Astrocyte (in vitro differentiated cells and primary cell): ENCODE data around the gene RASIP1. TPM values are rescaled to one million over a fixed set of nuclear protein-coding genes. Genes with fewer than 3 reads are reported as not detected.

ENCODE experiments used
- DNase-seq: peaks from one replicate; pipeline ENCODE4 v3.0.0-alpha.2; 2010; ENCODE audit warnings: low read depth
- FAIRE-seq: peaks from 2 replicates; lab custom pipeline; 2011; peaks lifted over from hg19 to GRCh38; lab: Jason Lieb, UNC
- H2AFZ ChIP-seq: 2 replicates; pipeline ENCODE4 v1.6.0; 2012; ENCODE audit warnings: low read depth, low read length, inconsistent platforms
- H3K27ac ChIP-seq: 2 replicates; pipeline ENCODE4 v1.5.1; 2011; ENCODE audit warnings: low read depth, low read length, inconsistent platforms
- H3K27me3 ChIP-seq: 2 replicates; pipeline ENCODE4 v1.6.0; 2011; ENCODE audit warnings: low read length, inconsistent platforms; ENCODE audit not compliant: insufficient read depth
- H3K36me3 ChIP-seq: 2 replicates; pipeline ENCODE4 v1.5.1; 2011; ENCODE audit warnings: low read length, inconsistent platforms; ENCODE audit not compliant: insufficient read depth
- H3K4me1 ChIP-seq: 2 replicates; pipeline ENCODE4 v1.5.1; 2011; ENCODE audit warnings: low read length, inconsistent platforms; ENCODE audit not compliant: insufficient read depth
- H3K4me2 ChIP-seq: 2 replicates; pipeline ENCODE4 v1.6.0; 2012; ENCODE audit warnings: low read length, inconsistent platforms
- H3K4me3 ChIP-seq: 2 replicates; pipeline ENCODE4 v1.5.1; 2011; ENCODE audit warnings: low read depth, mild to moderate bottlenecking, low read length, inconsistent platforms; ENCODE audit not compliant: insufficient read depth
- H3K79me2 ChIP-seq: 2 replicates; pipeline ENCODE4 v1.6.0; 2012; ENCODE audit warnings: mild to moderate bottlenecking, low read length, inconsistent platforms; ENCODE audit not compliant: insufficient read depth
- H3K9ac ChIP-seq: 2 replicates; pipeline ENCODE4 v1.6.0; 2012; ENCODE audit warnings: mild to moderate bottlenecking, low read length, inconsistent platforms
- H3K9me3 ChIP-seq: 2 replicates; pipeline ENCODE4 v1.5.1; 2012; ENCODE audit warnings: low read depth, mild to moderate bottlenecking, low read length, inconsistent platforms; ENCODE audit not compliant: insufficient read depth
- H4K20me1 ChIP-seq: 2 replicates; pipeline ENCODE4 v1.6.0; 2012; ENCODE audit warnings: low read length, inconsistent platforms; ENCODE audit not compliant: insufficient read depth
- H3K27ac Mint-ChIP-seq: one replicate; pipeline ENCODE4 v1.8.0; 2021; ENCODE audit warnings: mild to moderate bottlenecking, mixed read lengths; ENCODE audit not compliant: unreplicated experiment
- H3K27me3 Mint-ChIP-seq: one replicate; pipeline ENCODE4 v1.8.0; 2021; ENCODE audit warnings: low read depth, mixed read lengths; ENCODE audit not compliant: unreplicated experiment
- H3K36me3 Mint-ChIP-seq: one replicate; pipeline ENCODE4 v1.8.0; 2021; ENCODE audit warnings: low read depth, mixed read lengths; ENCODE audit not compliant: unreplicated experiment
- H3K4me1 Mint-ChIP-seq: one replicate; pipeline ENCODE4 v1.8.0; 2021; ENCODE audit warnings: low read depth, mixed read lengths; ENCODE audit not compliant: unreplicated experiment
- H3K4me3 Mint-ChIP-seq: one replicate; pipeline ENCODE4 v1.8.0; 2021; ENCODE audit warnings: mild to moderate bottlenecking, moderate library complexity, mixed read lengths; ENCODE audit not compliant: unreplicated experiment
- H3K9me3 Mint-ChIP-seq: one replicate; pipeline ENCODE4 v1.8.0; 2021; ENCODE audit warnings: mild to moderate bottlenecking, mixed read lengths; ENCODE audit not compliant: unreplicated experiment
- EZH2 ChIP-seq: IDR thresholded peaks from 2 replicates; pipeline ENCODE4 v1.6.1; 2012; ENCODE audit warnings: mild to moderate bottlenecking, low read length, inconsistent platforms; ENCODE audit not compliant: insufficient read depth
- total RNA-seq: library from RNA; stranded (reverse); gene quantifications from 2 replicates; pipeline ENCODE4 v1.2.1, GENCODE V29; 2021
- TF ChIP-seq, protein P1 (sequence below): IDR thresholded peaks from 2 replicates; pipeline ENCODE4 v1.5.1; 2011; ENCODE audit warnings: low read depth, mild to moderate bottlenecking, inconsistent platforms, low read length, moderate library complexity; ENCODE audit not compliant: insufficient read depth

Gene RASIP1
- total RNA-seq, 1 donor from 2014 or later, result 0.68 TPM

- Histone ChIP-seq H3K9me3 (peaks cover 3% of the 10 kb centered on the region), H3K4me3 (no peak overlapping the region), H2AFZ (no peak overlapping the region), H3K36me3 (no peaks in the 10 kb centered on the region), H3K9ac (no peak overlapping the region), H3K4me2 (no peak overlapping the region), H4K20me1 (no peaks in the 10 kb centered on the region), H3K27me3 (no peaks in the 10 kb centered on the region), H3K79me2 (no peaks in the 10 kb centered on the region), H3K4me1 (no peaks in the 10 kb centered on the region), H3K27ac (no peak overlapping the region)
- no peaks in the 10 kb centered on the region for H3K9me3 Mint-ChIP-seq
- TF ChIP-seq, protein P1, sequence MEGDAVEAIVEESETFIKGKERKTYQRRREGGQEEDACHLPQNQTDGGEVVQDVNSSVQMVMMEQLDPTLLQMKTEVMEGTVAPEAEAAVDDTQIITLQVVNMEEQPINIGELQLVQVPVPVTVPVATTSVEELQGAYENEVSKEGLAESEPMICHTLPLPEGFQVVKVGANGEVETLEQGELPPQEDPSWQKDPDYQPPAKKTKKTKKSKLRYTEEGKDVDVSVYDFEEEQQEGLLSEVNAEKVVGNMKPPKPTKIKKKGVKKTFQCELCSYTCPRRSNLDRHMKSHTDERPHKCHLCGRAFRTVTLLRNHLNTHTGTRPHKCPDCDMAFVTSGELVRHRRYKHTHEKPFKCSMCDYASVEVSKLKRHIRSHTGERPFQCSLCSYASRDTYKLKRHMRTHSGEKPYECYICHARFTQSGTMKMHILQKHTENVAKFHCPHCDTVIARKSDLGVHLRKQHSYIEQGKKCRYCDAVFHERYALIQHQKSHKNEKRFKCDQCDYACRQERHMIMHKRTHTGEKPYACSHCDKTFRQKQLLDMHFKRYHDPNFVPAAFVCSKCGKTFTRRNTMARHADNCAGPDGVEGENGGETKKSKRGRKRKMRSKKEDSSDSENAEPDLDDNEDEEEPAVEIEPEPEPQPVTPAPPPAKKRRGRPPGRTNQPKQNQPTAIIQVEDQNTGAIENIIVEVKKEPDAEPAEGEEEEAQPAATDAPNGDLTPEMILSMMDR, result no peak
- TF ChIP-seq EZH2, result no peak
- H3K4me1 Mint-ChIP-seq, result no peaks in the 10 kb centered on the region
- FAIRE-seq (no peak), DNase-seq (no peak)
- H3K27ac Mint-ChIP-seq, result no peak overlapping the region
- peaks cover 26% of the 10 kb centered on the region for H3K27me3 Mint-ChIP-seq
- H3K4me3 Mint-ChIP-seq, result no peak overlapping the region
- H3K36me3 Mint-ChIP-seq, result no peaks in the 10 kb centered on the region
These were observed 69.5 kb downstream of the RASIP1 start for GRCh38 chr19:48670699-48671445.

Other genes with a start within 250 kb of the RASIP1 start
- 6.2 TPM in 2 replicates for gene LMTK3, start 228.8 kb downstream of the RASIP1 start, total RNA-seq
- 0.31 TPM in 1 of 2 replicates, not detected in the other for gene SULT2B1, start 188.4 kb downstream of the RASIP1 start, total RNA-seq
- gene SPACA4, start 133.9 kb downstream of the RASIP1 start, total RNA-seq, result not detected in 2 replicates
- gene FAM83E, start 125.5 kb downstream of the RASIP1 start, total RNA-seq, result 1.3 and 1.7 TPM in 2 replicates
- gene RPL18, start 121.4 kb downstream of the RASIP1 start, total RNA-seq, result 1,046 and 1,102 TPM in 2 replicates
- 25.4 and 29.4 TPM in 2 replicates for gene SPHK2, start 121.1 kb downstream of the RASIP1 start, total RNA-seq
- 1.2 and 1.5 TPM in 2 replicates for gene DBP, start 103.2 kb downstream of the RASIP1 start, total RNA-seq
- 9.5 and 9.8 TPM in 2 replicates for gene CA11, start 94.4 kb downstream of the RASIP1 start, total RNA-seq
- gene NTN5, start 67.6 kb downstream of the RASIP1 start, total RNA-seq, result 0.11 and 0.41 TPM in 2 replicates
- not detected in 2 replicates for gene FUT2, start 44.6 kb downstream of the RASIP1 start, total RNA-seq
- 0.55 and 0.57 TPM in 2 replicates for gene MAMSTR, start 20.9 kb downstream of the RASIP1 start, total RNA-seq
- not detected in 2 replicates for gene IZUMO1, start 6.3 kb upstream of the RASIP1 start, total RNA-seq
- 0.65 and 0.91 TPM in 2 replicates for gene FUT1, start 12.0 kb upstream of the RASIP1 start, total RNA-seq
- not detected in 2 replicates for gene FGF21, start 14.9 kb upstream of the RASIP1 start, total RNA-seq
- 38.1 and 41.5 TPM in 2 replicates for gene BCAT2, start 70.4 kb upstream of the RASIP1 start, total RNA-seq
- 8.2 and 9.7 TPM in 2 replicates for gene HSD17B14, start 95.9 kb upstream of the RASIP1 start, total RNA-seq
- gene PLEKHA4, start 128.0 kb upstream of the RASIP1 start, total RNA-seq, result 27.5 and 32.8 TPM in 2 replicates
- 39.5 and 53.2 TPM in 2 replicates for gene PPP1R15A, start 131.8 kb upstream of the RASIP1 start, total RNA-seq
- not detected in 2 replicates for gene TULP2, start 158.1 kb upstream of the RASIP1 start, total RNA-seq
- gene NUCB1, start 159.7 kb upstream of the RASIP1 start, total RNA-seq, result 164 and 189 TPM in 2 replicates
- gene DHDH, start 193.1 kb upstream of the RASIP1 start, total RNA-seq, result 0.45 TPM in 1 of 2 replicates, not detected in the other
- gene BAX, start 214.3 kb upstream of the RASIP1 start, total RNA-seq, result 169 and 174 TPM in 2 replicates
- gene FTL, start 224.7 kb upstream of the RASIP1 start, total RNA-seq, result 3,402 and 4,020 TPM in 2 replicates